ENCODE data around the gene FARSB.

- TF ChIP-seq POLR2A (IDR thresholded peaks at IDR 0.05; ENCODE audit: extremely low read depth, insufficient read length) = no peak
- TF ChIP-seq, protein P1, sequence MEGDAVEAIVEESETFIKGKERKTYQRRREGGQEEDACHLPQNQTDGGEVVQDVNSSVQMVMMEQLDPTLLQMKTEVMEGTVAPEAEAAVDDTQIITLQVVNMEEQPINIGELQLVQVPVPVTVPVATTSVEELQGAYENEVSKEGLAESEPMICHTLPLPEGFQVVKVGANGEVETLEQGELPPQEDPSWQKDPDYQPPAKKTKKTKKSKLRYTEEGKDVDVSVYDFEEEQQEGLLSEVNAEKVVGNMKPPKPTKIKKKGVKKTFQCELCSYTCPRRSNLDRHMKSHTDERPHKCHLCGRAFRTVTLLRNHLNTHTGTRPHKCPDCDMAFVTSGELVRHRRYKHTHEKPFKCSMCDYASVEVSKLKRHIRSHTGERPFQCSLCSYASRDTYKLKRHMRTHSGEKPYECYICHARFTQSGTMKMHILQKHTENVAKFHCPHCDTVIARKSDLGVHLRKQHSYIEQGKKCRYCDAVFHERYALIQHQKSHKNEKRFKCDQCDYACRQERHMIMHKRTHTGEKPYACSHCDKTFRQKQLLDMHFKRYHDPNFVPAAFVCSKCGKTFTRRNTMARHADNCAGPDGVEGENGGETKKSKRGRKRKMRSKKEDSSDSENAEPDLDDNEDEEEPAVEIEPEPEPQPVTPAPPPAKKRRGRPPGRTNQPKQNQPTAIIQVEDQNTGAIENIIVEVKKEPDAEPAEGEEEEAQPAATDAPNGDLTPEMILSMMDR (IDR thresholded peaks at IDR 0.05; ENCODE audit: low read depth, low read length) = no peak
These were observed 86.1 kb downstream of the FARSB start for GRCh38 chr2:222569826-222570225.
